NOMO-1 treated with dmso at 0.1 percent for 144 hours (cell line): Measurements from ENCODE around the gene TRPM3.
"Not testable (repeated sequence)": the region's sequence is repeated elsewhere in the genome, so short reads cannot be mapped to it uniquely, and the experiment has no call there.

ENCODE experiments used
- DNase-seq: peaks from one replicate; lab custom pipeline; 2025; ENCODE audit not compliant: unreplicated experiment; lab: John Stamatoyannopoulos, UW

The TRPM3 gene

GRCh38 chr9:70773579-70773978, 347.8 kb downstream of the TRPM3 start:
- DNase-seq, result no peak

GRCh38 chr9:70772601-70773000, 348.8 kb downstream of the TRPM3 start:
- DNase-seq, result no peak

GRCh38 chr9:70765946-70766345, 355.5 kb downstream of the TRPM3 start:
- no peak for DNase-seq

- no peak for DNase-seq
Observed at GRCh38 chr9:70761139-70761670, 360.2 kb downstream of the TRPM3 start.

- DNase-seq, result no peak
Observed at GRCh38 chr9:70760228-70760627, 361.2 kb downstream of the TRPM3 start.

GRCh38 chr9:70753311-70753710, 368.1 kb downstream of the TRPM3 start:
- DNase-seq, result no peak

- no peak for DNase-seq
Observed at GRCh38 chr9:70749066-70749465, 372.4 kb downstream of the TRPM3 start.

- no peak for DNase-seq
Observed at GRCh38 chr9:70747261-70747718, 374.1 kb downstream of the TRPM3 start.

- DNase-seq, result no peak
Observed at GRCh38 chr9:70746760-70747159, 374.7 kb downstream of the TRPM3 start.

GRCh38 chr9:70746316-70746715, 375.1 kb downstream of the TRPM3 start:
- no peak for DNase-seq

- not testable (repeated sequence) for DNase-seq
Observed at GRCh38 chr9:70724794-70725193, 396.6 kb downstream of the TRPM3 start.

- DNase-seq, result not testable (repeated sequence)
Observed at GRCh38 chr9:70724025-70724424, 397.4 kb downstream of the TRPM3 start.

GRCh38 chr9:70706797-70707196, 414.6 kb downstream of the TRPM3 start:
- not testable (repeated sequence) for DNase-seq

GRCh38 chr9:70701163-70701562, 420.3 kb downstream of the TRPM3 start:
- DNase-seq, result no peak

- DNase-seq, result no peak
Observed at GRCh38 chr9:70696694-70697335, 424.6 kb downstream of the TRPM3 start.

- no peak for DNase-seq
Observed at GRCh38 chr9:70694758-70695157, 426.7 kb downstream of the TRPM3 start.

- no peak for DNase-seq
Observed at GRCh38 chr9:70693186-70693585, 428.2 kb downstream of the TRPM3 start.

GRCh38 chr9:70692431-70692830, 429.0 kb downstream of the TRPM3 start:
- DNase-seq, result no peak

GRCh38 chr9:70688704-70689103, 432.7 kb downstream of the TRPM3 start:
- no peak for DNase-seq

- DNase-seq, result no peak
Observed at GRCh38 chr9:70683841-70684240, 437.6 kb downstream of the TRPM3 start.

GRCh38 chr9:70682298-70682697, 439.1 kb downstream of the TRPM3 start:
- DNase-seq, result no peak

- DNase-seq, result no peak
Observed at GRCh38 chr9:70679845-70680244, 441.6 kb downstream of the TRPM3 start.

GRCh38 chr9:70678153-70678552, 443.3 kb downstream of the TRPM3 start:
- no peak for DNase-seq
